ENCODE measurements around the gene MIGA2. TPM values are rescaled to one million over a fixed set of nuclear protein-coding genes. Genes with fewer than 3 reads are reported as not detected.

MIGA2 gene
- total RNA-seq, 1 experiment from 2014 or later, result 23.7 TPM

GRCh38 chr9:129095170-129095667, 58.8 kb downstream of the MIGA2 start:
- Histone ChIP-seq H3K9ac (ENCODE audit: low read length) (no peak overlapping the region), H3K4me2 (ENCODE audit: low read length) (no peak overlapping the region), H3K4me3 (replicated peaks in 1 of 2; ENCODE audit: low read depth in 1 of 2, low read length in 2 of 2) (no peak overlapping the region), H3K27me3 (ENCODE audit: insufficient read depth, low read length) (no peaks in the 10 kb centered on the region), H3K4me1 (ENCODE audit: control insufficient read depth in 1 of 2, insufficient read depth in 2 of 2, low read length in 2 of 2) (no peaks in the 10 kb centered on the region), H3K9me3 (ENCODE audit: control insufficient read depth in 1 of 2, insufficient read depth in 1 of 2, low read depth in 1 of 2, low read length in 2 of 2) (no peaks in the 10 kb centered on the region), H3K79me2 (ENCODE audit: insufficient read depth, low read length) (no peaks in the 10 kb centered on the region), H3K36me3 (ENCODE audit: control insufficient read depth in 1 of 2, insufficient read depth in 2 of 2, low read length in 2 of 2) (no peaks in the 10 kb centered on the region; a peak in 1 of 4 replicates), H3K9me2 (ENCODE audit: insufficient read depth) (no peaks in the 10 kb centered on the region), H2AFZ (ENCODE audit: low read depth, low read length, poor library complexity, severe bottlenecking) (no peak overlapping the region), H3K27ac (ENCODE audit: low read depth, low read length) (no peak overlapping the region), H4K20me1 (ENCODE audit: insufficient read depth) (no peaks in the 10 kb centered on the region)
- ChIA-PET RAD21 (ENCODE audit: low non-redundant PET in 1 of 2, low total read pairs in 2 of 2, uncharacterized antibody in 2 of 2, unreplicated experiment in 2 of 2) (no interaction called here), POLR2A (no interaction called here), CTCF (no interaction called here)
- no TSS peak for BruUV-seq (replicated peaks)
- no peak for TF ChIP-seq YY1 (IDR thresholded peaks at IDR 0.05; ENCODE audit: extremely low read depth, insufficient replicate concordance, low read depth, low read length)
- TF ChIP-seq CBX3 (IDR thresholded peaks at IDR 0.05; ENCODE audit: low read depth), result no peak
- TF ChIP-seq POLR2AphosphoS5 (IDR thresholded peaks at IDR 0.05; ENCODE audit: low read depth, low read length), result no peak
- TF ChIP-seq CEBPB (IDR thresholded peaks at IDR 0.05; ENCODE audit: low read depth), result no peak
- no peak for TF ChIP-seq SP1 (IDR thresholded peaks at IDR 0.05; ENCODE audit: low read depth)
- no peak for TF ChIP-seq EZH2 (IDR thresholded peaks at IDR 0.05)
- TF ChIP-seq ATF3 (IDR thresholded peaks at IDR 0.05), result no peak
- TF ChIP-seq ZNF274 (IDR thresholded peaks at IDR 0.05; ENCODE audit: low read depth, low read length), result no peak
- no peak for TF ChIP-seq ZBTB33 (IDR thresholded peaks at IDR 0.05; ENCODE audit: extremely low read depth, insufficient replicate concordance, low read length)
- TF ChIP-seq REST (IDR thresholded peaks at IDR 0.05; ENCODE audit: low read depth), result no peak
- TF ChIP-seq RAD21 (IDR thresholded peaks at IDR 0.05; ENCODE audit: low read depth), result no peak
- TF ChIP-seq ZFX (IDR thresholded peaks at IDR 0.05), result no peak
- TF ChIP-seq, protein P1, sequence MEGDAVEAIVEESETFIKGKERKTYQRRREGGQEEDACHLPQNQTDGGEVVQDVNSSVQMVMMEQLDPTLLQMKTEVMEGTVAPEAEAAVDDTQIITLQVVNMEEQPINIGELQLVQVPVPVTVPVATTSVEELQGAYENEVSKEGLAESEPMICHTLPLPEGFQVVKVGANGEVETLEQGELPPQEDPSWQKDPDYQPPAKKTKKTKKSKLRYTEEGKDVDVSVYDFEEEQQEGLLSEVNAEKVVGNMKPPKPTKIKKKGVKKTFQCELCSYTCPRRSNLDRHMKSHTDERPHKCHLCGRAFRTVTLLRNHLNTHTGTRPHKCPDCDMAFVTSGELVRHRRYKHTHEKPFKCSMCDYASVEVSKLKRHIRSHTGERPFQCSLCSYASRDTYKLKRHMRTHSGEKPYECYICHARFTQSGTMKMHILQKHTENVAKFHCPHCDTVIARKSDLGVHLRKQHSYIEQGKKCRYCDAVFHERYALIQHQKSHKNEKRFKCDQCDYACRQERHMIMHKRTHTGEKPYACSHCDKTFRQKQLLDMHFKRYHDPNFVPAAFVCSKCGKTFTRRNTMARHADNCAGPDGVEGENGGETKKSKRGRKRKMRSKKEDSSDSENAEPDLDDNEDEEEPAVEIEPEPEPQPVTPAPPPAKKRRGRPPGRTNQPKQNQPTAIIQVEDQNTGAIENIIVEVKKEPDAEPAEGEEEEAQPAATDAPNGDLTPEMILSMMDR (IDR thresholded peaks at IDR 0.05 in 2 of 3, conservative IDR thresholded peaks at IDR 0.05 in 1 of 3; ENCODE audit: borderline replicate concordance in 1 of 3, insufficient read depth in 1 of 3, low read depth in 2 of 3, low read length in 2 of 3), result no peak
- no peak for TF ChIP-seq FOSL1 (IDR thresholded peaks at IDR 0.05; ENCODE audit: low read depth)
- intact Hi-C loops (cut with micrococcal nuclease), result no loop called here
- DNase-seq (ENCODE audit: low read depth, low spot score) (no peak), ATAC-seq (no peak)
